Measurements from ENCODE around the gene IGFL3. TPM values are rescaled to one million over a fixed set of nuclear protein-coding genes. Genes with fewer than 3 reads are reported as not detected.
A peak's percentile ranks its signal among the peaks of the same experiment; 100 is the strongest.

IGFL3 gene
- polyA plus RNA-seq, 1 of the 3 experiments (the other 2 are of a cell fraction), result not detected

GRCh38 chr19:46115396-46116106, 8.9 kb downstream of the IGFL3 start:
- H3K9ac ChIP-seq, result no peak overlapping the region
- H2AFZ ChIP-seq (ENCODE audit: low read depth), result peak overlapping the region; percentile 46; the same call in 1 of the 2 replicates
- H3K79me2 ChIP-seq (ENCODE audit: insufficient read depth), result no peaks in the 10 kb centered on the region
- no peaks in the 10 kb centered on the region for H3K36me3 ChIP-seq (replicated peaks in 1 of 2; ENCODE audit: control insufficient read depth in 1 of 2, insufficient read depth in 2 of 2, low read length in 1 of 2)
- peak overlapping the region; percentile 74 for H3K4me2 ChIP-seq
- no peaks in the 10 kb centered on the region for H4K20me1 ChIP-seq (ENCODE audit: insufficient read depth)
- H3F3A ChIP-seq (replicated peaks; ENCODE audit: insufficient read depth), result peaks cover 7% of the 10 kb centered on the region
- 0 out of 4 replicates have a peak, but pooled peaks cover 0 to 5% of the 10 kb centered on the region in 2 experiments for H3K4me1 ChIP-seq (ENCODE audit: control insufficient read depth in 1 of 2, insufficient read depth in 2 of 2, low read depth in 1 of 2, low read length in 1 of 2)
- H3K4me3 ChIP-seq (ENCODE audit: low read depth in 2 of 2, low read length in 1 of 2), result no peak overlapping the region
- DNase-seq, result peak; percentile 4
- no peaks in the 10 kb centered on the region for H3K9me3 ChIP-seq
- WGBS (ENCODE audit: low lambda C conversion rate), result 22% methylated on average over 9 of the region's 9 CpGs
- TF ChIP-seq FOSL2 (IDR thresholded peaks at IDR 0.05; ENCODE audit: borderline replicate concordance, low read depth) (peak; percentile 84), JUND (IDR thresholded peaks at IDR 0.05) (peak; percentile 56; the same call in 1 of the 2 replicates), EP300 (IDR thresholded peaks at IDR 0.05; ENCODE audit: borderline replicate concordance in 1 of 2, low read depth in 1 of 2, low read length in 1 of 2) (no peak), TCF12 (IDR thresholded peaks at IDR 0.05) (peak; percentile 54; the same call in 1 of the 2 replicates), TAF1 (IDR thresholded peaks at IDR 0.05; ENCODE audit: borderline replicate concordance, low read depth, low read length) (no peak), RXRA (IDR thresholded peaks at IDR 0.05; ENCODE audit: borderline replicate concordance, low read depth) (peak; percentile 83), FOXM1 (IDR thresholded peaks at IDR 0.05; ENCODE audit: low read depth) (no peak), PBX3 (IDR thresholded peaks at IDR 0.05) (peak; percentile 21; the same call in 1 of the 2 replicates), NFIC (IDR thresholded peaks at IDR 0.05; ENCODE audit: borderline replicate concordance) (peak; percentile 48; the same call in 1 of the 2 replicates), REST (IDR thresholded peaks at IDR 0.05; ENCODE audit: low read depth, low read length) (0 out of 2 replicates have a peak, but pooled peaks have one; percentile 14)
- TF ChIP-seq, protein P1, sequence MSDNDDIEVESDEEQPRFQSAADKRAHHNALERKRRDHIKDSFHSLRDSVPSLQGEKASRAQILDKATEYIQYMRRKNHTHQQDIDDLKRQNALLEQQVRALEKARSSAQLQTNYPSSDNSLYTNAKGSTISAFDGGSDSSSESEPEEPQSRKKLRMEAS (IDR thresholded peaks at IDR 0.05; ENCODE audit: low read depth), result 0 out of 2 replicates have a peak, but pooled peaks have one; percentile 10
- no peaks in the 10 kb centered on the region for H3K27me3 ChIP-seq (ENCODE audit: insufficient read depth)
- H3K9me2 ChIP-seq, result no peaks in the 10 kb centered on the region
- CTCF ChIA-PET, result interaction anchor here (1.3 to 3.4 kb wide), 3 partner anchors 49 to 87 kb away, joined by 4 to 9 read pairs (median 7); no protein-coding TSS in a partner anchor
- POLR2A ChIA-PET, result no interaction called here
- peak overlapping the region; percentile 6 to 36; a peak in 2 of 4 replicates for H3K27ac ChIP-seq (ENCODE audit: low read depth in 2 of 2, low read length in 1 of 2)

Data from SK-N-SH (cell line).